Stimulated activated CD8-positive, alpha-beta memory T cell treated with anti-CD3 and anti-CD28 coated beads, Interleukin-4, amount 100 ng/mL, for 24 hours (primary cell): ENCODE results near the gene PTPRN2.

Experiments used
- DNase-seq: peaks from one replicate; pipeline ENCODE4 v3.0.0-alpha.2; 2020; ENCODE audit warnings: low read depth

Gene PTPRN2

GRCh38 chr7:158400601-158401225, 186.9 kb downstream of the PTPRN2 start:
- DNase-seq: no peak

GRCh38 chr7:158399762-158400161, 187.9 kb downstream of the PTPRN2 start:
- no peak for DNase-seq

GRCh38 chr7:158398750-158399149, 188.9 kb downstream of the PTPRN2 start:
- DNase-seq: no peak

- no peak for DNase-seq
These were observed 189.7 kb downstream of the PTPRN2 start for GRCh38 chr7:158397885-158398284.

- DNase-seq: no peak
These were observed 190.4 kb downstream of the PTPRN2 start for GRCh38 chr7:158396982-158397862.

- no peak for DNase-seq
These were observed 191.2 kb downstream of the PTPRN2 start for GRCh38 chr7:158396301-158396905.

GRCh38 chr7:158395780-158396278, 191.8 kb downstream of the PTPRN2 start:
- no peak for DNase-seq

GRCh38 chr7:158395349-158395748, 192.3 kb downstream of the PTPRN2 start:
- DNase-seq: no peak

GRCh38 chr7:158394936-158395335, 192.7 kb downstream of the PTPRN2 start:
- DNase-seq: peak; percentile 13

GRCh38 chr7:158393926-158394625, 193.5 kb downstream of the PTPRN2 start:
- no peak for DNase-seq

- DNase-seq: no peak
These were observed 195.4 kb downstream of the PTPRN2 start for GRCh38 chr7:158392251-158392650.

GRCh38 chr7:158391541-158391940, 196.1 kb downstream of the PTPRN2 start:
- DNase-seq: no peak

- no peak for DNase-seq
These were observed 196.5 kb downstream of the PTPRN2 start for GRCh38 chr7:158391141-158391540.

GRCh38 chr7:158390460-158390859, 197.2 kb downstream of the PTPRN2 start:
- DNase-seq: no peak

GRCh38 chr7:158389514-158390425, 197.9 kb downstream of the PTPRN2 start:
- DNase-seq: no peak

GRCh38 chr7:158388928-158389327, 198.7 kb downstream of the PTPRN2 start:
- DNase-seq: no peak

- DNase-seq: no peak
These were observed 199.6 kb downstream of the PTPRN2 start for GRCh38 chr7:158388072-158388471.

GRCh38 chr7:158387546-158387891, 200.1 kb downstream of the PTPRN2 start:
- no peak for DNase-seq

- no peak for DNase-seq
These were observed 200.6 kb downstream of the PTPRN2 start for GRCh38 chr7:158386866-158387545.

- DNase-seq: no peak
These were observed 201.3 kb downstream of the PTPRN2 start for GRCh38 chr7:158386355-158386618.
